HUES48 (cell line): ENCODE measurements around the gene PTRH2.
A peak's percentile ranks its signal among the peaks of the same experiment; 100 is the strongest.

Experiments used
- H3K27ac ChIP-seq: one replicate; pipeline ENCODE4 v1.7.0; 2013; ENCODE audit warnings: low read depth, low read length, inconsistent platforms
- H3K27me3 ChIP-seq: 2 replicates; pipeline ENCODE4 v1.6.1; 2013; ENCODE audit warnings: mild to moderate bottlenecking, low read length; ENCODE audit not compliant: control insufficient read depth, insufficient read depth
- H3K36me3 ChIP-seq: 2 replicates; pipeline ENCODE4 v1.6.1; 2013; ENCODE audit warnings: low read length; ENCODE audit not compliant: control insufficient read depth, insufficient read depth
- H3K4me1 ChIP-seq: 2 replicates; pipeline ENCODE4 v1.6.1; 2013; ENCODE audit warnings: mild to moderate bottlenecking, low read length; ENCODE audit not compliant: control insufficient read depth, insufficient read depth
- H3K4me3 ChIP-seq: 2 replicates; pipeline ENCODE4 v1.5.1; 2013; ENCODE audit warnings: mild to moderate bottlenecking, low read depth, low read length
- H3K9ac ChIP-seq: 2 replicates; pipeline ENCODE4 v1.6.1; 2013; ENCODE audit warnings: mild to moderate bottlenecking, low read depth, low read length, moderate library complexity
- H3K9me3 ChIP-seq: 2 replicates; pipeline ENCODE4 v1.6.1; 2013; ENCODE audit warnings: low read length; ENCODE audit not compliant: control insufficient read depth, insufficient read depth

The PTRH2 gene

DNA sequence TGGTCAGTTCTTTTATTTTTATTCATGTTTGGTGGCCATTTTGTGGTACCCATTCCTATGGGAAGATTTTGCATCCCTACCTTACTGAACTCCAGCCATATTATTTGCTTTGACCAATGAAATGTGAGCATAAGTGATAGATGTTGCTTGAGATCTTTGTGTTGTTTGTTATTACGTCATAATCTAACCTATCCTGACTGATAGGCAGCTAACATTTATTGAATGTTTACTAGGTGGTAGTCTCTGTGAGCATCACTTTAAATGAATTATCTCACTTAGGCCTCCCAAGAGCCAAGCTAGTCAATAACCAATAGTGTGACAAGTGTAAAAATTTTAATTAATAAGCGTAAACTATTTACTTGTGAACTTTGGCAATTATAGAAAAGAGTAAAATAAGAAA, 37.8 kb upstream of the PTRH2 start:
- no peaks in the 10 kb centered on the region for H3K27me3 ChIP-seq
- peaks cover 9% of the 10 kb centered on the region for H3K36me3 ChIP-seq
- H3K9me3 ChIP-seq = peaks cover 12% of the 10 kb centered on the region
- H3K4me1 ChIP-seq = no peaks in the 10 kb centered on the region
- H3K4me3 ChIP-seq = no peak overlapping the region
- no peak overlapping the region for H3K27ac ChIP-seq
- no peak overlapping the region for H3K9ac ChIP-seq

DNA sequence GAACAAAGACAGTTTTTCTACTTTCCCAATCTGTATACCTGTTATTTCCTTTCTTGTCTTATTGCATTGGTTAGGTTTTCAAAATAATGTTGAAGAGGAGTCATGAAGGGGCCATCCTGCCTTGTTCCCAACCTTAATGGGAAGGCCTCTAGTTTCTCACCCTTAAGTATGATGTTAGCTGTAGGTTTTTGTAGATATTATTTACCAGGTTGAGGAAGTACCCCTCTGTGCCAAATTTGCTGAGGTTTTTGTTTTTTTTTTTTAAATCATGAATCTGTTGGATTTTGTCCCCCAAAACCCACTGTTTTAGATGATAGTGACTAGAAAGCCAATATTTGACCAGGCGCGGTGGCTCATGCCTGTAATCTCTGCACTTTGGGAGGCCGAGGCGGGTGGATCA, 36.6 kb upstream of the PTRH2 start:
- no peak overlapping the region for H3K27ac ChIP-seq
- no peak overlapping the region for H3K4me3 ChIP-seq

DNA sequence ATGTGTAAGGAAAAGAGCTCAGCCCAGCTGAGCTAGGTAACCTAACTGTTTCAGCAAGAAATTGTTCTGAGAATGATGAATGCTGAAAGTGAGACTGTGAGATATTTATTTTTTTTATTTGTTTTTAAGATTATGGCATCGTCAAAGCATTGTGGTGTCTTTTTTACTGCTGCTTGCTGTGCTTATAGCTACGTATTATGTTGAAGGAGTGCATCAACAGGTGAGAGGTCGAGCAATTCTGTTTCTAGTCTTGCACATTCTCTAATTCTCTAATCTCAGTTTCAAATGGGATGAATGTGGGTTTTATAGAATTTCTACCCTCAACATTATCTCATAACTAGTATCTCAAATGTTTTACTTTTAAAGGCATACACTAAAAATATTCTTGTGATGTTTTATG, 30.1 kb upstream of the PTRH2 start:
- Histone ChIP-seq H3K4me1 (no peaks in the 10 kb centered on the region), H3K4me3 (no peak overlapping the region), H3K9ac (no peak overlapping the region), H3K27me3 (no peaks in the 10 kb centered on the region), H3K9me3 (no peaks in the 10 kb centered on the region), H3K27ac (no peak overlapping the region), H3K36me3 (peaks cover 25% of the 10 kb centered on the region)

More for the DNA sequence above, 36.6 kb upstream of the PTRH2 start:
- Histone ChIP-seq H3K27me3 (no peaks in the 10 kb centered on the region), H3K9ac (no peak overlapping the region), H3K36me3 (peaks cover 12% of the 10 kb centered on the region), H3K9me3 (peaks cover 12% of the 10 kb centered on the region), H3K4me1 (no peaks in the 10 kb centered on the region)

DNA sequence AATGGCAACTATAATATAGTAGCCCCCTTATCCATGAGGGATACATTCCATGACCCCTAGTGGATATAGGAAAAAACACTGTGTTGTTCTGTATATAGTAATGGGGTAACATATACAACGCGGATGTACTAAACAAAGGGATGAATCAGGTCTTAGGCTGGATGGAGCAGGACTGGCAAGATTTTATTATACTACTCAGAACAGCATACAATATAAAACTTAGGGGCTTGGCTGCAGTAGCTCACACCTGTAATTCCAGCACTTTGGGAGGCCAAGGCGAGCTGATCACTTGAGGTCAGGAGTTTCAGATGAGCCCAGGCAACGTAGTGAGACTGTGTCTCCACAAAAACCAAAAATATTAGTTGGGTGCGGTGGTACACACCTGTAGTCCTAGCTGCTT, 27.0 kb upstream of the PTRH2 start:
- H3K27me3 ChIP-seq = no peaks in the 10 kb centered on the region
- no peaks in the 10 kb centered on the region for H3K4me1 ChIP-seq
- H3K4me3 ChIP-seq = no peak overlapping the region
- no peak overlapping the region for H3K27ac ChIP-seq
- peaks cover 17% of the 10 kb centered on the region for H3K36me3 ChIP-seq
- H3K9me3 ChIP-seq = no peaks in the 10 kb centered on the region
- no peak overlapping the region for H3K9ac ChIP-seq

DNA sequence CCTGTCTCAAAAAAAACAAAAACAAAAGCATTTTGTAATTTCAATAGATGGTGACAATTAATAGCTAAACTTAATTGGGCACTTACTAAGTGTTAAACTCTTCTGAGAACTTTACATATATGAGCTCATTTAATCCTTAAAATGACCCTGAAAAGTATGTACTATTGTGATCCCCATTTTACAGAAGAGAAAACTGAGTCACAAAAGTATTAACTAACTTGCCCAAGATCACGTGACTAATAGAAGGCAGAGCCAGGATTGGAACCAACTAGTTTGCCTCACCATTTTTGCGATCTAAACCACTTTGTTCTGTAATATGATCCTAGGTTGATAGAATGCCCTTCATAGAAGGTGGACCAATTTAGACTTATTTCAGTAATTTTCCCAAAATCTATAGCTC, 26.5 kb upstream of the PTRH2 start:
- H3K27me3 ChIP-seq = no peaks in the 10 kb centered on the region
- H3K9ac ChIP-seq = no peak overlapping the region
- H3K4me3 ChIP-seq = no peak overlapping the region
- H3K9me3 ChIP-seq = no peaks in the 10 kb centered on the region
- H3K27ac ChIP-seq = no peak overlapping the region
- no peaks in the 10 kb centered on the region for H3K4me1 ChIP-seq
- H3K36me3 ChIP-seq = peaks cover 12% of the 10 kb centered on the region

DNA sequence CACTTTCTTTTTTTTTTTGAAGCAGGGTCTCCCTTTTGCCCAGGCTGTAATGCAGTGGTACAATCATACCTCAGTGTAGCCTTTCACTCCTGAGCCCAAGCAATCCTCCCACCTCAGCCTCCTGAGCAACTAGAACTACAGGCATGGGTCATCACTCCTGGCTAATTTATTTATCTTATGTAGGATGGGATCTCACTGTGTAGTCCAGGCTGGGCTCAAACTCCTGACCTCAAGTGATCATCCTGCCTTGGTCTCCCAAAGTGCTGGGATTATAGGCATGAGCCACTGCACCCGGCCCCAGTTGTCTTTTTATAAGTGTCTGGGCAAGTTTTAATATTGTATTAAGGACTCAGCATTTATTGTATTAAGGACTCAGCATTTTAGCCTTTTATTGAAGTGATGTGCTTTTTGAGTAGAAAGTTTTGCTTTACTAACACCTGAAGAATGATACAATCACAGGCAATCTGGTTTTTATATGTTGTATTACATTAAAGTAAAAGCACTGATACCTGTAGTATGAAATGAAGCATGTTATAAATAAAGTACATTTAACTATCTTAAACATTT, 23.1 kb upstream of the PTRH2 start:
- Histone ChIP-seq H3K27me3 (no peaks in the 10 kb centered on the region), H3K27ac (no peak overlapping the region), H3K9ac (no peak overlapping the region), H3K4me3 (no peak overlapping the region), H3K4me1 (no peaks in the 10 kb centered on the region), H3K36me3 (peaks cover 5% of the 10 kb centered on the region), H3K9me3 (no peaks in the 10 kb centered on the region)

DNA sequence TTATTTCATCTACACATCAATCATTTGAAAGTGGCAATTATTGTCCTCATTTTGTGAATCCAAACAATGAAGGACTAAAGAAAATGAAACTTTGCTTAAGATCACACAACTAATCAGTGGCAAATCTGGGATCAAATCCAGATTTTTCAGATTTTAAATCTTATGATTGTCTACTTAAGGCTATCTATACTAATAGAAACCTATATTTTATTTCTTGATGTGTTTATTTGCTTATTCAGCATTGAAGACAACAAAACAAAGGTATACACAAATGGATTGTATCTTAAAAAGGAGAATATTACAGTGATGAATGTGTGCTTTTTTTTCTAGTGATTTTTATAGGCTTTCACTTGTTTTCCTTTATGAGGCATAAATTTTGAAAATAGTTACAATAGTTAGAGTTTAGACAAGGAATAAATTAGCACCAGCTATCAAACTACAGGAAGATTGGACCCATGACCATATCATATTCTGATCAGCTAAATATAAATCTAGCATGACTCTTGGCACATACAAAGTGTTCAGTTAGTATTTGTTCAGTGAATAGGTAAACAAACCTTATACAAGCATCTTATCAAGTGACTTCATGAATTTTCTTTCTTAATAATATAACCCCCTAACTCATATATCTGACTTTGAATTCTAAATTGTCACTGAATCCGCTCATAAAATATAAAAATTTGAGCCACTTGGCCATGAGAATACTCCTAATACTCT, 20.7 kb upstream of the PTRH2 start:
- no peak overlapping the region for H3K27ac ChIP-seq

DNA sequence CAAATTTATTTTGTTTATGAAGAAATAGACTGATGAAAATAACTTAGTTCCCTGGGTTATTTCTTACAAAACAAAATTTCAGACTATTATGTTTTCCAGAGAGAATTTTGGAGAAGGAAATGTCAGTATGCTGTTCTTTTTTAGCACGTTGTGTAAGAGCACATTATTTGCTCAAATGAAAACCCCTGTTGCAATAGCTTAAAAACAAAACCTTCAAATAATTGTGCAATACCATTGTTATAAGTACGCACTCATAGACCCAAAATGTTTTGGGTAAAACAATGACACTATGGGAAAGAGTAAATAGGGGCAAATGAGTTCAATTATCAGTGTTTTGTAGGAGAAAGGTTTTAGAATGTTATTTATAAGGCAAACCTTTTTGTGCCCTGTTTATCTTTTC, 18.5 kb upstream of the PTRH2 start:
- Histone ChIP-seq H3K4me1 (peaks cover 13% of the 10 kb centered on the region), H3K4me3 (no peak overlapping the region), H3K9ac (no peak overlapping the region), H3K36me3 (no peaks in the 10 kb centered on the region), H3K27ac (no peak overlapping the region), H3K27me3 (no peaks in the 10 kb centered on the region), H3K9me3 (no peaks in the 10 kb centered on the region)

More for the DNA sequence above, 20.7 kb upstream of the PTRH2 start:
- Histone ChIP-seq H3K4me1 (peaks cover 9% of the 10 kb centered on the region), H3K36me3 (no peaks in the 10 kb centered on the region), H3K27me3 (no peaks in the 10 kb centered on the region), H3K4me3 (no peak overlapping the region), H3K9me3 (no peaks in the 10 kb centered on the region), H3K9ac (no peak overlapping the region)

DNA sequence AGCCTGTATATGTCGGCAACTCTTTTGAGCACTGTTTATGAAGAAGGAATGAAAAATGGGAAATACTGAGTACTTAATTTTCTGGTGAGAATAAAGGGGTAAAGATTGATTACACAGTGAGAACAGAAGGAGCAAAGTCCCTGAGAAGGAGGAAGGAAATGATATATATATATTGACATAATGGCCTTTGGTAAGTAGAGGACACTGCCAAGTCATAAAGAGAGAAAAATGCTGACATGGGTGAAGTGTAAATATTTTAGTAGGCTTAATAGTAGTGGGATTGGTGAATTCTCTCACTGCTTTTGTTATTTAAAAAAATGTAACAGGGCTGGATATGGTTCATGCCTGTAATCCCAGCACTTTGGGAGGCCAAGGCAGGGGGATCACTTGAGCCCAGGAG, 16.4 kb upstream of the PTRH2 start:
- Histone ChIP-seq H3K9ac (no peak overlapping the region), H3K36me3 (no peaks in the 10 kb centered on the region), H3K9me3 (no peaks in the 10 kb centered on the region), H3K4me3 (no peak overlapping the region), H3K27ac (no peak overlapping the region), H3K27me3 (no peaks in the 10 kb centered on the region), H3K4me1 (peaks cover 13% of the 10 kb centered on the region)

DNA sequence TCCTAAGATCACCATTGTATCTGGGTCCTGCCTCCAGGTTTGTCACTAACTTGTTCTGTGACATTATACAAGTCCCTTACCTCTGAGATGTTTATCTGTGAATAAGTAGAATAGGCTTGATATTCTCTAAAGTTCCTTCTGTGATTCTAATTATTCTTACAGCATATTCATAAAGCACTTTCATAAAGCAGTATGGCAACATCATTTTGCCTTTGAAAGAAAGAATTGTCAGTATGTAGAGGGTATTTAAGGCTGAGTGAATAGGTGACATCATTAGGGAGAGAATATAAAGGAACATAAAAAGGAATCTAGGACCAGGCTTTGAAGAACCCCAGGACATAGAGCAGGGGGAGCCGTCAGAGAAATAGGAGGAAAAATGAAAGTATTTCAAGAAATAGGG, 15.8 kb upstream of the PTRH2 start:
- no peak overlapping the region for H3K4me3 ChIP-seq
- no peaks in the 10 kb centered on the region for H3K27me3 ChIP-seq
- H3K9ac ChIP-seq = no peak overlapping the region
- no peaks in the 10 kb centered on the region for H3K9me3 ChIP-seq
- peaks cover 13% of the 10 kb centered on the region for H3K4me1 ChIP-seq
- peak overlapping the region; percentile 39 for H3K27ac ChIP-seq
- no peaks in the 10 kb centered on the region for H3K36me3 ChIP-seq

DNA sequence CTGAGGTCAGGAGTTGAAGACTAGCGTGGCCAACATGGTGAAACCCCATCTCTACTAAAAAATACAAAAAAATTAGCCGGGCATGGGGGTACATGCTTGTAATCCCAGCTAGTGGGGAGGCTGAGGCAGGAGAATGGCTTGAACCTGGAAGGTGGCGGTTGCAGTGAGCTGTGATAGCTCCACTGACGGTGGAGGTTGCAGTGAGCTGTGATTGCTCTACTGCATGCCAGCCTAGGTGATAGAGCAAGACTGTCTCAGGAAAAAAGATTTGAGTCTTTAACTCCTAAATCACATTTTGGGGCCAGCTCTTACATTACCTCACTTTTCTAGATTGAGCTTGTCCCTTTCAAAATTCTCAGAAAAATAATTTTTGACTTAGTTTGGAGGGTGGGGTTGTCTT, 15.4 kb upstream of the PTRH2 start:
- no peak overlapping the region for H3K9ac ChIP-seq
- H3K27me3 ChIP-seq = no peaks in the 10 kb centered on the region

More for the DNA sequence above, 15.4 kb upstream of the PTRH2 start:
- Histone ChIP-seq H3K4me3 (no peak overlapping the region), H3K36me3 (no peaks in the 10 kb centered on the region), H3K27ac (peak overlapping the region; percentile 39), H3K9me3 (no peaks in the 10 kb centered on the region), H3K4me1 (peaks cover 13% of the 10 kb centered on the region)
